MM.1S (cell line): ENCODE data around the gene SRPK3.

ENCODE experiments used
- CTCF ChIP-seq: fragments of 300-600 bp; sonication (generic); IDR thresholded peaks from 2 replicates; pipeline ENCODE4 v1.5.1; 2016; ENCODE audit warnings: antibody characterized with exemption, low read length, mixed read lengths
- EZH2phosphoT487 ChIP-seq: fragments of 300-600 bp; sonication (generic); IDR thresholded peaks from 2 replicates; pipeline ENCODE4 v1.6.1; 2018; ENCODE audit warnings: antibody characterized with exemption, low read length

- no peak for TF ChIP-seq CTCF
- TF ChIP-seq EZH2phosphoT487 = no peak
Measured at GRCh38 chrX:153801669-153802068, 20.8 kb downstream of the SRPK3 start.
